ENCODE measurements around the gene STC2. TPM values are rescaled to one million over a fixed set of nuclear protein-coding genes. Genes with fewer than 3 reads are reported as not detected.

The STC2 gene
- 6.6 and 44.5 TPM in 2 replicates for total RNA-seq

GRCh38 chr5:173327948-173328843 lies at the start of gene STC2:
TSS of gene STC2 (minus strand) at chr5:173328414. CDS start at chr5:173328193, 221 bp downstream.

Other genes with a start within 250 kb of the STC2 start
- gene BNIP1, start 183.9 kb downstream of the STC2 start, total RNA-seq: 14.0 and 19.1 TPM in 2 replicates
- gene NKX2-5, start 93.2 kb downstream of the STC2 start, total RNA-seq: not detected in 2 replicates